Ovary (tissue), 3 donors: Measurements from ENCODE around the gene GGTA1.

Experiments
- CTCF ChIP-seq, 3 donors: fragments of 450-650 bp in 2 of 3; fragments of 200-600 bp in 1 of 3; IDR thresholded peaks; one replicate each; pipeline versions ENCODE4 v1.5.1 to v1.8.0; 2016 to 2022; ENCODE audit warnings: antibody characterized with exemption in 3 of 3, mild to moderate bottlenecking in 1 of 3
- EP300 ChIP-seq: sonication (generic); formaldehyde crosslinking; IDR thresholded peaks from one replicate; pipeline ENCODE4 v1.6.1; 2017; ENCODE audit warnings: antibody characterized with exemption
- POLR2A ChIP-seq: fragments of 450-650 bp; IDR thresholded peaks from one replicate; pipeline ENCODE4 v1.6.1; 2017; ENCODE audit warnings: antibody characterized with exemption, mild to moderate bottlenecking, moderate library complexity
- donor health status: DM: no; HTN: no; CAD: no.

- TF ChIP-seq CTCF (IDR thresholded peaks at IDR 0.05) (no peak), POLR2A (no peak), EP300 (no peak)
Observed at GRCh38 chr9:121498487-121499176, 1.0 kb downstream of the GGTA1 start.
